NCI-H345 treated with DMSO at 0.1 percent for 48 hours (cell line): ENCODE measurements around the gene FABP1.
A peak's percentile ranks its signal among the peaks of the same experiment; 100 is the strongest.

Experiments
- DNase-seq: peaks from one replicate; lab custom pipeline; 2025; ENCODE audit not compliant: unreplicated experiment; lab: John Stamatoyannopoulos, UW

The FABP1 gene

GRCh38 chr2:88127888-88128653 lies at the start of gene FABP1:
Gene FABP1 (minus strand): TSS chr2:88128062. CDS start chr2:88128017, 45 bp downstream.
- DNase-seq, result no peak

- no peak for DNase-seq
These were observed 49.7 kb upstream of the FABP1 start for GRCh38 chr2:88177556-88177955.

GRCh38 chr2:88176352-88176984 lies 48.6 kb upstream of the FABP1 start:
- DNase-seq, result peak; percentile 65

- DNase-seq, result no peak
These were observed 45.0 kb upstream of the FABP1 start for GRCh38 chr2:88172882-88173281.

GRCh38 chr2:88171966-88172365 lies 44.1 kb upstream of the FABP1 start:
- no peak for DNase-seq

- no peak for DNase-seq
These were observed 42.6 kb upstream of the FABP1 start for GRCh38 chr2:88170472-88170892.

GRCh38 chr2:88168386-88168785 lies 40.5 kb upstream of the FABP1 start:
- DNase-seq, result no peak

- DNase-seq, result no peak
These were observed 39.9 kb upstream of the FABP1 start for GRCh38 chr2:88167740-88168139.

- DNase-seq, result no peak
These were observed 37.6 kb upstream of the FABP1 start for GRCh38 chr2:88165332-88166003.

- no peak for DNase-seq
These were observed 33.8 kb upstream of the FABP1 start for GRCh38 chr2:88161446-88162244.

- no peak for DNase-seq
These were observed 32.7 kb upstream of the FABP1 start for GRCh38 chr2:88160517-88160916.

GRCh38 chr2:88159955-88160415 lies 32.1 kb upstream of the FABP1 start:
- DNase-seq, result peak; percentile 28

- DNase-seq, result no peak
These were observed 31.6 kb upstream of the FABP1 start for GRCh38 chr2:88159481-88159880.

GRCh38 chr2:88148929-88149438 lies 21.1 kb upstream of the FABP1 start:
- DNase-seq, result no peak

- DNase-seq, result no peak
These were observed 19.3 kb upstream of the FABP1 start for GRCh38 chr2:88147145-88147544.

- DNase-seq, result no peak
These were observed 18.7 kb upstream of the FABP1 start for GRCh38 chr2:88146590-88146989.

- DNase-seq, result no peak
These were observed 17.1 kb upstream of the FABP1 start for GRCh38 chr2:88144914-88145497.

GRCh38 chr2:88144271-88144670 lies 16.4 kb upstream of the FABP1 start:
- DNase-seq, result no peak

GRCh38 chr2:88141952-88142351 lies 14.1 kb upstream of the FABP1 start:
- DNase-seq, result no peak

- no peak for DNase-seq
These were observed 11.9 kb upstream of the FABP1 start for GRCh38 chr2:88139804-88140203.
